ENCODE results near the gene ABCB8.
A peak's percentile ranks its signal among the peaks of the same experiment; 100 is the strongest.

ABCB8 gene

DNA sequence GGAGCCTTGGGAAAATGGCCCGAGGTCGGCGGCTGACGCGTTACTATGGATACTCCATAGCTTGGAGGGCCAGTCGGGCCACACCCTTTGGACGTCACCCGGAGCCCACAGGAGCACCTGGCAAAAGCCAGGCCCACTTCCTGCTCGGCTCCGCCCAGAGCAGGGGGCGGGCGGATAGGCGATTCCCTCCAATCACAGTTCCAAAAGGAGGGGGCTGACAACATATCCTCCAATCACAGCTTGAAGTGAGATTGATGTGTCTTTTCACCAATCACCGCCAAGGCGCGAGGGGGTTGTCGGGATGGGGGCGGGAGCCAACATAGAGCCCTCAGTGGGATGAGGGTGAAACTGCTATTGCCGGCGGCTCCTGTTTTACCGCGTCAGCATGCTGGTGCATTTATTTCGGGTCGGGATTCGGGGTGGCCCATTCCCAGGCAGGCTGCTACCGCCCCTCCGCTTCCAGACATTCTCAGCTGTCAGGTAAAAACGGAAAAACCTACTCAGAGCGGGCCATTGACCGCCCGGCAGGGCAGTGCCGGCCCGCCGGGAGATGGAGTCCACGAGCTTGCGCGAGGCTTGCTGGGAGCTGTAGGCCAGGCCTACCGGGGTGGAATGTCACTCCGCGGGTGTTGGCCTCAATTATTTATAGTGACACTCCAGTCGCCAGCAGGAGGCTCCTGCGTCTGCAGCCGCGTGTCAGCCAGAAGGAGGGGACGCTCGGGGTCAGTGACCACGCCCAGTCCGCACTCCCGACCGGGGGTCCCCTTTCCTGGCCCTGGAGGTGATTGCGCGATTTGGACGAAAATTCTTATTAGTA lies at the start of gene ABCB8:
Gene ABCB8 (plus strand): TSS at position 320 of the 817 bp plus-strand sequence. CDS start 66 bp downstream, at position 386.
- DNase-seq (ENCODE audit: low read depth in 2 of 2) = peak; percentile 87 to 98

DNA sequence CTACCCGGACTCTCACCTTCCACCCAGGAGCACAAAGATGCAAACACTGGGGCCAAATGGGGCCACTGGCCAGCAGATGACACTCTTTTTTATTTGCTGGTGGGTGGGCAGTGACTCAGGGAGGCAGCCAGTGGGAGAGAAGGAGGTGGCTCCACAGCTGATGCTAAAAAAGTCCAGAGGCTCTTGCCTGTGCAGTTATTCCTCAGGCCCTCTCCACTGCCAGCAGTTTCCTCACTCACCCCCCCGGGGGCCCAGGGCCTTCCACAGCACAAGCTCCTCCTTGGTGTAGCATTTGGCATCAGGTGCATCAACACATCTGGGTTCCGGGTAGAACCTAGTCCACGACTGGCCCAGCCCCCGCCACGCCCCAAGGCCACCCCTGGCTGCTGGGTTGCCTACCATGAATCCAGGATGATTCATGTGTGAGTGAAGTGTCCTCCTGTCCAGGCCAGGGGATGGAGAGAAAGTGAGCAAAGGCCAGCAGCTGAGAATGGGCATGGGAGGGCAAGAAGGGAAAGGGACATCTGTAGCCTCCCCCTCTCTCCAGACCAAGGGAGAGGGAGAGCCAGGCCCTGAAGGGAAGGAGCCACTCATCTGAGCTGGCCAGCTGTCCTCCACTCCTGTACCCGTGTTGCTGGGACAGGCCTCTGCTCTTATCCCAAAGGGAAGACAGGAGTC lies 48.4 kb upstream of the ABCB8 start:
- DNase-seq (ENCODE audit: low read depth in 2 of 2) = no peak

DNA sequence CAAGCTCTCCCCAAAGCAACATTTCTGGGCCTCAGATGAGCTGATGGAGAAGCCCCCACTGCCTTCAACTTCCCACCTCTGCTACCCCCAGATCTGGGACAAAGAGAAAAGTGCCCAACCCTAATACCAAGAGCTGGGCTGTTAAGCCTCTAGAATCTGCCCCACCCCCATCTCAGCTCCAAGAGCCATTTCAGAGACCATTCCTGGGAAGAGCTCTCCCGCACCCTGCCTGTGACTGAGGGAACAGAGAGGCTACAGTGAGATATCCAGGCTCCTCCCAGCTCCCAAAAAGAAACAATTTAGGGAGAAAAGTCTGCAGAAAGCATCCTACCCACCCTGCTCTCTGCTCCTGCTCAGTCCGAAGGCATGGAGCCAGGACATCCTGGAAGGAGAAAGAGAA lies 47.6 kb upstream of the ABCB8 start:
- no peak for DNase-seq (ENCODE audit: low read depth in 2 of 2)

DNA sequence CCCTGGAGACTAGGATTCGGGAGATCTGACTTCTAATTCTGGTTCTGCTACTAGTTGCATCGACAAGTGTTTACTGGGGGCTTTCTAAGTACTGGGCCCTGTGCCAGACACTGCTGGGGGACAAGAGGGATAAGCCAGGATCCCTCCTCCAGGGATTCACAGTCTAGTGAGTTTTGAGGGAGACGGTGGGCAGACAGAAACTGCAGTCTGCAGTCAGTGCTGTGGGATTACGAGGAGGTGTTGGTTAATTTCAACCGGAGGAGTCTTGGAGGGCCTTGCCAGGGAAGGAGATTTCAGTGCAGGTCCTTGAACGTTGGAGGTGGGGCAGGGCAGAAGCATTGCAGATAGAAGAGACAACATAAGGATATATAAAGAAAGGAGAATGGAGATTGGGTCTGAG lies 46.6 kb upstream of the ABCB8 start:
- no peak for DNase-seq (ENCODE audit: low read depth in 2 of 2)

DNA sequence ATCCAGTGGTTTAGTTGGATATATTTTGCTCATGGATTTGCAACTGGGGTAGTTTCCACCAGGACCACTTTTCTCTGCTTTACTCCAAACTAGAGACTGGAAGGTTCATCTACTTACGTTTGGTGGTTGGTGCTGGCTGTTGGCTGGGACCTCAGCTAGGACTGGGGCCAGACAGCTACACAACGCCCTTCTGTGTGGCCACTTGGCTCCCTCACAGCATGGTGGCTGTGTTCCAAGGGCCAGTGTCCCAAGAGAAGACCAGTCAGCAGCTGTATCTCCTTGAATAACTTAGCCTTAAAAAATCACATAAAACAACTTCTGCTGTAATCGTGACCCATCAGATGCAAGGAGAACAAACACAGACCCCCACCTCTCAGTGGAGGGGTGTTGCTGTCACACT lies 45.9 kb upstream of the ABCB8 start:
- no peak for DNase-seq (ENCODE audit: low read depth in 2 of 2)

DNA sequence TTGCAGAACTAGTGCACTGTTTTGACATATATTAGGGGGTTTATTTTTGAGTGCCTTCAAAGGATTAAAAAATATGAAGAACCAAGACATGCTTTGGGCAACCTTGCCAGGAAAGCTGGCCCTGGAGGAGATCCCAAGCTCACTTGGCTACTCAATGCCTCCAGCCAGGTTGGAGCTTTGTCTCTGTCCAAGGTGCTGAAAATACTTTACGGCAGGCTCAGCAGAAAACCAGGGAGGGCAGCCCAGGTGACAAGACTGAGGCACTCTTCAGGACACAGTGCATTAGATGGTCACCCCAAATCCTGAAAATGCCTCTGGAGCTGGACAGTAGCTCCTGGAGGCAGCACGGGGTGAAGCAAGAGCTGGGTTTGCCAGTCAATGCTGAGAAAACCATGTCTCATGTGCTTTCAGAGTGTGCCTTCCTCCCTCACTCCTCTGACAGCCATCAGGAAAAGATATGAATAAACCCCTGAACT lies 44.3 kb upstream of the ABCB8 start:
- peak in 1 of 2 donors; percentile 33 for DNase-seq (ENCODE audit: low read depth in 2 of 2)

DNA sequence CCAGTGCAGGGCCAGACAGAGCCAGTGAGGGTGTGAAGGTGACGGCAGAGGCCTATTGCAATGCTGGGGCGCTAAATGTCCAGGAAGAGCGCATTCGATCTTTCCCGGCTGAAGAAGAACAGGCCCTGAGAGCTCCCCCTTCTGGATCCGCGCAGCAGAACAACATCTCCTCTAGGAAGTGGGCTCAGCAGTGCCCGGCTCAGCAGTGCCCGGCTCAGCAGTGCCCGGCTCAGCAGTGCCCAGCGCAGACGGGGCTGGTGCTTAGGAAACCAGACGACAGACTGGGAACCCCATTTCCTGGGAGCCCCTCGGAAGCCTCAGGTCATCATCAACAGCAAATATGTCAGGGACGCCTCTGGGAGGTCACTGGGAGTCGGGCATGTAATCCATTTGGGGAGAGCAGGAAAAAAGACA lies 42.1 kb upstream of the ABCB8 start:
- peak; percentile 47 to 51 for DNase-seq (ENCODE audit: low read depth in 2 of 2)

DNA sequence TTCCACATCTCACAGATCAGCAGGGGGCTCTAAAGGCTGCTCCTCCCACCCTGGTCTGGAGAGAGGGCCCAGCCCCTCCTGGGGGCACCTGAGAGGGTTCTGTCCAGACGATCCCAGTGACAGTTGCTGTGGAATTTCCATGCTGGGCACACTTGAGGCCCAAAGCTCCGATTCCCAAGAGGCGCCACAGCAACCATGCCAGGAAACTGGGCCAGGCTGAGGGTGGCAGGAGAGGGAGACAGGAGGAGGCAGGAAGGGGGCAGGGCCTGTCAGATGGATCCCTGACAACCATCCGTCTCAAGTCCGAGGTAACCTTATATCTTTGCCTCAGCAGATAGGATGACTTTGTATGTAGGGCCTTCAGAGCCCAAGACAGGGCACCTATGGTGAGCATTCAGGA lies 41.7 kb upstream of the ABCB8 start:
- DNase-seq (ENCODE audit: low read depth in 2 of 2) = no peak

DNA sequence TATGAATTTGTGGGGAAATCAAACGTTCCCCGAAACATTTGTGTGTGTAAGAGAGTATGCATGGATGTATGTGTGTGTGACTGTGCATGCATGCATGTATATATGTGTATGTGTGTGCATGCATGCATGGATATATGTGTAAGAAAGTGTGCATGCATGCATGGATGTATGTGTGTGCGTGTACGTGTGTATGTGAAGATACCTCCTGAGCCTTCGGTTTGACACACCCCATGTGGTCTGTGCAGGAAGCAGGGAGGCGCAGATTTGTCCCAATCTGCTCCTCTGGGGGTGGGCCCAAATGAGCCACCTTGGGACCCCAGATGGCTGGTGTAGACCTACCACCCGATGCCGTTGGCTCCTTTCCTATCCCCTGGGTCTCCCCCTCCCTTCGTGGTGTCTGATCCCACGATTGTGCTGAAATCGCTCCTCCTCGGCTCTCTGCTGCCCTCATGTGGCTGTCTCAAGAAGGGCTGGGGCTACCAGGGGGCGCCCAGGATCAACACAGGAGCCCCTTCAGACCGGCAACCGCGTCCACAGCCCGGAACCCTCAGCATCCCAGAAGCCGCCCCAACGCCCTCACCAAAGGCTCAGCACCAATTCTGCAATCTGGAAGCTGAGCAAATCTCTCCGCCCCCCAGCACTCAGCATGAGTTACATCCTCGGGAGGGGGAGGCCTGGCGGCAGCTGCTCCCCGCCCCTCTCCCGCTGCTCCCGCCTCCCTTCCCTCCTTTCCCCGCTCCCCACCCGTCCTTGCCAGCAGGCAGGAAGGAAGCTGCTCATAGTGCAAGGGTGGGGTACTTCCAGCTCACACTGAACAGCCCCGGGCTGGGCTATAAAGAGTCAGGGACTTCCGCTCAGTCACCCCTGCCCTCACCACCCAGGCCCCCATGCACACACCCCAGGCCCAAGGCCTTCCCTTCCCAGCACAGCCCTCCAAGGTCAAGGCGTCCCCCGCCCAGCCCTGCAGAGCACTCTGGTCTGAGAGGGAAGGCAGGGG lies 39.7 kb upstream of the ABCB8 start:
- DNase-seq (ENCODE audit: low read depth in 2 of 2) = peak; percentile 58 to 68

DNA sequence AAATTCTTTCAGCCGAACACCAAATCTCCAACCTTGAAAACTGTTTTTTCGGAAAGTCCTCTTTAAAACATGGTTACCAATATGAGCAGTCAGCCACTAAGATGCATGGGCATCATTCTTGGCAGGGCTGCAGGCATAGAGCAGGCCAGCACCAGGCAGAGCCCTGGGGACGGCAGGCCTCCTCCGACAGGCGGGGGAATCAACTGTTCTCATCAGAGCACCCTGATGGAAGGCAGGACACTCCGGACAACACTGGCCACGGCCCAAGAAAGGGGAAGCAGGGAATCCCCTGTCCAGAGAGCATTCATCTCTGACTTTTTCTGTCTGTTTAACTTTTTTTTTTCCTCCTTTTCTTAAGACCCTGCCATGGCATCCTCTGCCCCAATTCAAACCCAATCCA lies 38.8 kb upstream of the ABCB8 start:
- DNase-seq (ENCODE audit: low read depth in 2 of 2) = no peak

DNA sequence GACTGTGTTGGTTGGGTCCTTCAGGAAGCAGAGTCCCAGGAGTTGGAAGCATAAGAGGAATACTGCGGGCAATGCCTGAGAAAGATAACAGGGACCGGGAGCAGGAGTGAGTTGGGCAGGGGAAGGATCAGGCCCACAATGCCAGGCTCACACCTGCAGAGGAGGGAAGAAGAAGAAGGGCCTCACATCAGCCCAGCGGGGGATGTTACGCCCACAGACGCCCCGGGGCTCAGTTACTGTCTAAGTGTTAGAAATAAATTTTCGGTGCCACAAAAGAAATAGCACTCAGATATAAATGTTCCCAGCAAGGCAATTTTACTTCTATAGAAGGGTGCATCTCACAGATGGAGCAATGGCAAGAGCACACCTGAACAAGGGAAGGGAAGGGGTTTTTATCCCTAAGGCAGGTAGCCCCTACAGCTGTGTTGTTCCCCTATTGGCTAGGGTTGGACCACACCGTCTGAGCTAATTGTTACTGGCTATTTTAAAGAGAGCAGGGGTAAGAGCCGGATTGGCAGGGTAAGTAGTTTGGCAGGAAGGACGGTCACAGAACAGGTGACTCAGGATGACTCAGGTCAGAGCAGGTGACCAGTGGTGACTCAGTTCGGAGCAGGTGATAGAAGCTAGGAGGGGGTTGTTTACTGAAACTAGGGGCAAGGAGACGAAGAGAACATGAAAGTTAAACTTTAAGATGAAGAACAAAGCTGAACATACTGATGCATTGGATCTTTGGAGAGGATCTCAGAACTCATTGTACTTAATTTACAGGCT lies 37.6 kb upstream of the ABCB8 start, which contains the start of gene NOS3:
Gene NOS3 (plus strand): TSS at position 602 of the 771 bp plus-strand sequence. CDS start 2,787 bp downstream, outside the sequence.
- DNase-seq (ENCODE audit: low read depth in 2 of 2) = no peak

DNA sequence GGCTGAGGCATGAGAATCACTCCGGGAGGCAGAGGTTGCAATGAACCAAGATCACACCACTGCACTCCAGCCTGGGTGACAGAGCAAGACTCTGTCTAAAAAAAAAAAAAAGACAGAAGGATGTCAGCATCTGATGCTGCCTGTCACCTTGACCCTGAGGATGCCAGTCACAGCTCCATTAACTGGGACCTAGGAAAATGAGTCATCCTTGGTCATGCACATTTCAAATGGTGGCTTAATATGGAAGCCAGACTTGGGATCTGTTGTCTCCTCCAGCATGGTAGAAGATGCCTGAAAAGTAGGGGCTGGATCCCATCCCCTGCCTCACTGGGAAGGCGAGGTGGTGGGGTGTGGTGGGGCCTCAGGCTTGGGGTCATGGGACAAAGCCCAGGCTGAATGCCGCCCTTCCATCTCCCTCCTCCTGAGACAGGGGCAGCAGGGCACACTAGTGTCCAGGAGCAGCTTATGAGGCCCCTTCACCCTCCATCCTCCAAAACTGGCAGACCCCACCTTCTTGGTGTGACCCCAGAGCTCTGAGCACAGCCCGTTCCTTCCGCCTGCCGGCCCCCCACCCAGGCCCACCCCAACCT lies 36.1 kb upstream of the ABCB8 start:
- DNase-seq (ENCODE audit: low read depth in 2 of 2) = no peak

DNA sequence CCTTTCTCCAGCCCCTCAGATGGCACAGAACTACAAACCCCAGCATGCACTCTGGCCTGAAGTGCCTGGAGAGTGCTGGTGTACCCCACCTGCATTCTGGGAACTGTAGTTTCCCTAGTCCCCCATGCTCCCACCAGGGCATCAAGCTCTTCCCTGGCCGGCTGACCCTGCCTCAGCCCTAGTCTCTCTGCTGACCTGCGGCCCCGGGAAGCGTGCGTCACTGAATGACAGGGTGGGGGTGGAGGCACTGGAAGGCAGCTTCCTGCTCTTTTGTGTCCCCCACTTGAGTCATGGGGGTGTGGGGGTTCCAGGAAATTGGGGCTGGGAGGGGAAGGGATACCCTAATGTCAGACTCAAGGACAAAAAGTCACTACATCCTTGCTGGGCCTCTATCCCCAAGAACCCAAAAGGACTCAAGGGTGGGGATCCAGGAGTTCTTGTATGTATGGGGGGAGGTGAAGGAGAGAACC lies 35.4 kb upstream of the ABCB8 start:
- no peak for DNase-seq (ENCODE audit: low read depth in 2 of 2)

DNA sequence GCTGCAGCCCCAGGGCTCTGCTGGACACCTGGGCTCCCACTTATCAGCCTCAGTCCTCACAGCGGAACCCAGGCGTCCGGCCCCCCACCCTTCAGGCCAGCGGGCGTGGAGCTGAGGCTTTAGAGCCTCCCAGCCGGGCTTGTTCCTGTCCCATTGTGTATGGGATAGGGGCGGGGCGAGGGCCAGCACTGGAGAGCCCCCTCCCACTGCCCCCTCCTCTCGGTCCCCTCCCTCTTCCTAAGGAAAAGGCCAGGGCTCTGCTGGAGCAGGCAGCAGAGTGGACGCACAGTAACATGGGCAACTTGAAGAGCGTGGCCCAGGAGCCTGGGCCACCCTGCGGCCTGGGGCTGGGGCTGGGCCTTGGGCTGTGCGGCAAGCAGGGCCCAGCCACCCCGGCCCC lies 34.7 kb upstream of the ABCB8 start:
- DNase-seq (ENCODE audit: low read depth in 2 of 2) = no peak

DNA sequence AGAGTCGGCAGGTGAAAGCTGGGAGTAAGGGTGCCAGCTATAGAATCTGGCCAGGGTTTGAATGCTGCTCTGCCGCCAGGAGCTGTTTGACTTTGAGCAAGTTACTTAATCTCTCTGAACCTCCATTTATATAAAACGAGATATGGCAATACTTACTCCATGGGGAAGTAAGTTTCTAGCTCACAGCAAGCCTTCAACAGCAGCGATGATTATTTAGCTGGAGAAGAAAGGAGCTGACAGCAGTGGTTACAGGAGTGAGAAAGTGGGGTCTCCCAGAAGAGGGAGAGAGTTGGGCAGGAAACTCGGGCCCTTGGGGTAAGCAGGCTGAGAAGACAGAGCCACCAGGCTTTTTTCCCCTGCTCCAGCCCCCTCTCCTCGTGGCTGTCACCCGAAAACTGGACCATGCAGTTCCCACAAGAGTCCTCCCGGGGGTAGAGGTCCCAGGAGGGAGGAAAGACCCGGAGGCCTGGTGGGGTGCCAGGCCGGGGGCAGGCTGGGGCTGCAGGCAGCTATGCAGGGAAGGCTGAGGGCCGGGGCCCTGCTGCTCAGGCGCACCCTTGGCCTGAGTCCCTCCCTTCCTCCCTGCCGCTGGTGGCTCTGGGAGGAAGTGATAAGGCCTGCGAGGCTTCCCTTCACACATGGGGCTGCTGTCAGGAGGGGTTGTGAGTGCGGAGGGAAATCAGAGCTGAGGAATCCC lies 34.0 kb upstream of the ABCB8 start:
- DNase-seq (ENCODE audit: low read depth in 2 of 2) = no peak

DNA sequence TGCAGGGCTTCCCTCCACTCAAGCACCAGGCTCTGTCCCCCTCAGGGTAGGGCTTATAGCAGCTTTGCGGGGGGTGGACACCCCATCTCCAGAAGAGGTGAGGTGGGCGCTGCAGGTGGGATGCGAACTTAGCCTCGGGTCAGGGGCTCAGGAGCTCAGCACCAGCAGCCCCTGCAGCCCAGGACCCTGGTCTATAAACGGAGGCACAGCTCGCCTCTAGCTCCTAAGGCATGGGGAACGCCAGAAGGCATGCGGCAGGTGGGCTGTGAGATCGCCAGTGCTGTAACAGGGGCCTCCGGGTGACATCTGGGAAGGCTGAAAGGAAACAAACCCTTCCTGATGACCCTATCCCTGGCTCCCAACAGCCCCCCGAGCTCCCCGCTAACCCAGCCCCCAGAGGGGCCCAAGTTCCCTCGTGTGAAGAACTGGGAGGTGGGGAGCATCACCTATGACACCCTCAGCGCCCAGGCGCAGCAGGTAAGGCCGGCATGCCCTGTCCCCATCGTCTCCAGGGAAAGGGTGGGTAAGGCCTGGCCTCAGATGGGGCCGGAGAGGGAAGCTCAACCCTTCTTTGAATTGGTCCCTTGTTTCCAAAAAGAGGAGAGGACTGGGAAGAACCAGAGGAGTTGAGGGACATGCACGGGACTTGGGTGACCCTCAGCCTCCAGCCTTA lies 33.3 kb upstream of the ABCB8 start:
- DNase-seq (ENCODE audit: low read depth in 2 of 2) = no peak

DNA sequence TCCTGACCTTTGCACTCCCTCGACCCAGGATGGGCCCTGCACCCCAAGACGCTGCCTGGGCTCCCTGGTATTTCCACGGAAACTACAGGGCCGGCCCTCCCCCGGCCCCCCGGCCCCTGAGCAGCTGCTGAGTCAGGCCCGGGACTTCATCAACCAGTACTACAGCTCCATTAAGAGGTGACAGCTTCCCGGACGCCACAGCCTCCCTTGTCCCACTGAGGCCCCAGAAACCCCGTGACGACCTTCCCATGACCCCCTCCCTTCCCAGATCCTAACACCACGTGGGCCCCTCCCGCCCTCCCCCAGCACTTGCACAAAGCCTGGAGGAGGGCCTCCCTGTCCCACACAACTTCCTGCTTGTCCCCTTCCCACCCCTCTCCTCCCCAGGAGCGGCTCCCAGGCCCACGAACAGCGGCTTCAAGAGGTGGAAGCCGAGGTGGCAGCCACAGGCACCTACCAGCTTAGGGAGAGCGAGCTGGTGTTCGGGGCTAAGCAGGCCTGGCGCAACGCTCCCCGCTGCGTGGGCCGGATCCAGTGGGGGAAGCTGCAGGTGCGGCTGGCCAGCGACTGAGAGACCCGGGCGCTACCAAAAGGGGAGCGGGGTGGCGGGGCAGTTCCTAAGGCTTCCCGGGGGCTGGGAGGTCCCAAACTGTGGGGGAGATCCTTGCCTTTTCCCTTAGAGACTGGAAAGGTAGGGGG lies 31.7 kb upstream of the ABCB8 start:
- DNase-seq (ENCODE audit: low read depth in 2 of 2) = no peak

DNA sequence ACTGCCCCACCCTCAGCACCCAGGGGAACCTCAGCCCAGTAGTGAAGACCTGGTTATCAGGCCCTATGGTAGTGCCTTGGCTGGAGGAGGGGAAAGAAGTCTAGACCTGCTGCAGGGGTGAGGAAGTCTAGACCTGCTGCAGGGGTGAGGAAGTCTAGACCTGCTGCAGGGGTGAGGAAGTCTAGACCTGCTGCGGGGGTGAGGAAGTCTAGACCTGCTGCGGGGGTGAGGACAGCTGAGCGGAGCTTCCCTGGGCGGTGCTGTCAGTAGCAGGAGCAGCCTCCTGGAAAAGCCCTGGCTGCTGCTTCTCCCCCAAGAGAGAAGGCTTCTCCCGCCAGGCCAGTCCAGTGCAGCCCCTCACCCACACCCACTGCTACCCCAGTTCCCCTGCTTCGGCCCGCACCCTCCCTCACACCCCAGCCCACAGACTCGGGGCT lies 31.2 kb upstream of the ABCB8 start:
- no peak for DNase-seq (ENCODE audit: low read depth in 2 of 2)

DNA sequence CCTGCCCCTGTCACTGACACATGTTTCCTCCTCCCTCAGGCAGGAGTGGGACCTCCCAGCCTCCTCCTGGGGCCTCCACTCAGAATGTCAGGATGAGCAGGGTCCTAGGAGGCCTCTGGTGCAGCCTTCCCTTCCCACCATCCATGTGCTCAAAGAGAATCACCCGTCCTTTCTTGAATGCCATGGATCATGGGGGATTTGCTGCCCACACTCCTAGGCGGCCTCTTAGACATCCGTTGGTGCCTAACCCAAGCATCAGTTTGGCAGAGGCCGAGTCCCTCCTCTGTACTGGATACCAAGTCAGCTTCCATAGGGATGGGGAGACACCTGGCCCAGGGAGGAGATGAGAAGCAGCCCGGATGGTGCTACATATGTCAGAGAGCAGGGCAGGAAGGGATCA lies 30.4 kb upstream of the ABCB8 start:
- no peak for DNase-seq (ENCODE audit: low read depth in 2 of 2)
